Gastrocnemius medialis (tissue), 4 donors: ENCODE results near the gene CAV2.

ENCODE experiments used
- CTCF ChIP-seq, 5 experiments: fragments of 450-650 bp in 3 of 5; fragments of 200-600 bp in 2 of 5; sonication (generic) in 2 of 5; IDR thresholded peaks in 4 of 5; conservative IDR thresholded peaks in 1 of 5; 1 replicate in 4 of 5; 2 replicates in 1 of 5; pipeline ENCODE4 v1.5.1; 2016 to 2019; ENCODE audit warnings: antibody characterized with exemption in 5 of 5, mild to moderate bottlenecking in 3 of 5, moderate library complexity in 3 of 5
- POLR2A ChIP-seq, 2 donors: fragments of 450-650 bp; IDR thresholded peaks; one replicate each; pipeline ENCODE4 v1.6.1; 2017; ENCODE audit warnings: antibody characterized with exemption in 2 of 2, mild to moderate bottlenecking in 2 of 2, moderate library complexity in 2 of 2

GRCh38 chr7:116538138-116538537 lies 38.6 kb downstream of the CAV2 start:
- TF ChIP-seq CTCF (IDR thresholded peaks at IDR 0.05 in 4 of 5, conservative IDR thresholded peaks at IDR 0.05 in 1 of 5) = no peak
- no peak for TF ChIP-seq POLR2A (IDR thresholded peaks at IDR 0.05)
